ENCODE data around the gene SETBP1.

- no peak for TF ChIP-seq ZNF274 (IDR thresholded peaks at IDR 0.05; ENCODE audit: low read depth, low read length)
- no peak for TF ChIP-seq YY1 (IDR thresholded peaks at IDR 0.05; ENCODE audit: insufficient read depth, insufficient read length)
These were observed 38.9 kb downstream of the SETBP1 start for GRCh38 chr18:44719519-44720060.
